K562 (cell line): Measurements from ENCODE around the gene COQ5. TPM values are rescaled to one million over a fixed set of nuclear protein-coding genes. Genes with fewer than 3 reads are reported as not detected.
"Not testable (repeated sequence)": the region's sequence is repeated elsewhere in the genome, so short reads cannot be mapped to it uniquely, and the experiment has no call there.

Experiments
- ATAC-seq: fragments of 200-7000 bp; cut with Tn5 transposase; 3 replicates; pipeline ENCODE4 v1.9.1; 2020; ENCODE audit warnings: moderate library complexity
- BruUV-seq: library from RNA; stranded (reverse); fragments of 400-500 nt; replicated peaks from 2 replicates; lab custom pipeline; 2021; lab: Mats Ljungman, UMichigan
- CTCF ChIA-PET: fragments of 300-600 bp; formaldehyde crosslinking; extraction: SDS; loops from one replicate; lab custom pipeline; 2021; ENCODE audit warnings: low intra/inter-chr PET ratio; lab: Yijun Ruan, JAX
- POLR2A ChIA-PET: fragments of 300-600, 350-650 bp; sonication (Branson Sonifier 250); formaldehyde crosslinking; extraction: SDS; loops from one replicate; lab custom pipeline; 2021; ENCODE audit warnings: antibody characterized with exemption, inconsistent platforms; lab: Yijun Ruan, JAX
- DNase-seq, 4 experiments: peaks; one replicate each; pipeline versions ENCODE4 v3.0.0 to v3.0.0-alpha.2; 2011 to 2018; ENCODE audit warnings: low spot score in 3 of 4, mixed read lengths in 3 of 4; ENCODE audit errors: extremely low read depth in 1 of 4
- FAIRE-seq: peaks from 2 replicates; lab custom pipeline; 2011; peaks lifted over from hg19 to GRCh38; lab: Jason Lieb, UNC
- H2AFZ ChIP-seq: 2 replicates; pipeline ENCODE4 v1.6.0; 2011; ENCODE audit warnings: low read depth, low read length, control low read depth, inconsistent platforms
- H3K27ac ChIP-seq: fragments of 200-600 bp; 3 replicates; pipeline ENCODE4 v1.8.0; 2011; ENCODE audit warnings: low read depth, mild to moderate bottlenecking, control low read depth, inconsistent platforms, low read length, moderate library complexity, mixed read lengths; ENCODE audit errors: extremely low read depth
- H3K27me3 ChIP-seq, 2 experiments: fragments of 300-600 bp in 1 of 2; 2 replicates in 1 of 2; 3 replicates in 1 of 2; pipeline versions ENCODE4 v1.6.0 to v1.8.0; 2011; ENCODE audit warnings: inconsistent platforms in 2 of 2, low read length in 2 of 2, mild to moderate bottlenecking in 1 of 2, mixed read lengths in 1 of 2, moderate library complexity in 1 of 2; ENCODE audit not compliant: control insufficient read depth in 2 of 2, insufficient read depth in 2 of 2
- H3K36me3 ChIP-seq: fragments of 300-600 bp; 3 replicates; pipeline ENCODE4 v1.8.0; 2011; ENCODE audit warnings: mild to moderate bottlenecking, low read length, inconsistent platforms; ENCODE audit not compliant: control insufficient read depth, insufficient read depth
- H3K4me1 ChIP-seq, 2 experiments: fragments of 200-600 bp in 1 of 2; replicated peaks in 1 of 2; 2 replicates in 1 of 2; 3 replicates in 1 of 2; pipeline versions ENCODE4 v1.5.1 to v1.8.0; 2011; ENCODE audit warnings: inconsistent platforms in 2 of 2, low read length in 2 of 2, mild to moderate bottlenecking in 1 of 2, mixed read lengths in 1 of 2, moderate library complexity in 1 of 2; ENCODE audit not compliant: control insufficient read depth in 2 of 2, insufficient read depth in 2 of 2
- H3K4me2 ChIP-seq: 2 replicates; pipeline ENCODE4 v1.6.1; 2011; ENCODE audit warnings: low read length, control low read depth, inconsistent platforms, mixed read lengths; ENCODE audit not compliant: insufficient read depth
- H3K4me3 ChIP-seq: fragments of 200-600 bp; sonication (generic), shearing (Covaris generic); 2 replicates; pipeline ENCODE4 v1.5.1; 2016; ENCODE audit warnings: control low read depth, inconsistent platforms
- H3K79me2 ChIP-seq: fragments of 200-600 bp; 3 replicates; pipeline ENCODE4 v1.8.0; 2011; ENCODE audit warnings: low read length, inconsistent platforms; ENCODE audit not compliant: control insufficient read depth, insufficient read depth
- H3K9ac ChIP-seq, 2 experiments: 2 replicates each; pipeline versions ENCODE4 v1.6.0 to v1.6.1; 2011; ENCODE audit warnings: low read depth in 2 of 2, low read length in 2 of 2, control low read depth in 1 of 2, inconsistent platforms in 1 of 2, mild to moderate bottlenecking in 1 of 2, mixed read lengths in 1 of 2; ENCODE audit not compliant: insufficient read depth in 1 of 2
- H3K9me1 ChIP-seq: one replicate; pipeline ENCODE4 v1.6.0; 2011; ENCODE audit warnings: inconsistent platforms, mild to moderate bottlenecking, low read length, moderate library complexity; ENCODE audit not compliant: control insufficient read depth, insufficient read depth
- H3K9me3 ChIP-seq: replicated peaks from 2 replicates; pipeline ENCODE4 v1.5.1; 2011; ENCODE audit warnings: low read depth, low read length, inconsistent platforms; ENCODE audit not compliant: control insufficient read depth, insufficient read depth
- H4K20me1 ChIP-seq: replicated peaks from 2 replicates; pipeline ENCODE4 v1.6.1; 2011; ENCODE audit warnings: low read length, inconsistent platforms, mixed read lengths; ENCODE audit not compliant: control insufficient read depth, insufficient read depth
- BRD4 ChIP-seq: fragments of 200-600 bp; sonication (generic); IDR thresholded peaks from 2 replicates; pipeline ENCODE4 v1.6.1; 2017; ENCODE audit warnings: inconsistent platforms
- HDAC6 ChIP-seq: IDR thresholded peaks from 2 replicates; pipeline ENCODE4 v1.6.1; 2012; ENCODE audit warnings: low read depth, mild to moderate bottlenecking, control low read depth, inconsistent platforms, low read length, moderate library complexity
- in situ Hi-C: fragments of 300-500 bp; cut with MboI; formaldehyde crosslinking; loops from 4 replicates; pipeline ENCODE4 v1.15.0; 2018; ENCODE audit warnings: inconsistent platforms, mixed read lengths
- intact Hi-C: fragments of 100-400 bp; cut with micrococcal nuclease; formaldehyde crosslinking; loops from 2 replicates; pipeline ENCODE4 v1.14.2; 2022
- polyA plus RNA-seq, 8 experiments: library from polyadenylated mRNA; depleted of rRNA in 4 of 8; stranded (reverse) in 5 of 8; unstranded in 3 of 8; fragments of >200 nt; fragmentation: Nextera tagmentation in 2 of 8; fragmentation: Illumina TruSeq in 1 of 8; extraction: Ambion mirVana in 2 of 8; extraction: Trizol in 1 of 8; gene quantifications; 2 replicates each; pipeline versions ENCODE4 v1.2.1 to v1.2.3, GENCODE V29; 2011 to 2014; ENCODE audit warnings: inconsistent platforms in 1 of 8, missing spikeins in 1 of 8
- total RNA-seq, 7 experiments: library from RNA; depleted of rRNA in 6 of 7; stranded (reverse); fragments of >200 nt in 6 of 7; fragmentation: Illumina TruSeq in 2 of 7; extraction: Trizol in 2 of 7; gene quantifications; 2 replicates each; pipeline versions ENCODE4 v1.2.1 to v1.2.3, GENCODE V29; 2011 to 2021; ENCODE audit warnings: low replicate concordance in 1 of 7

Gene COQ5
- total and polyA plus RNA-seq, 9 of the 15 experiments (the other 6 are each of a cell fraction or from before 2014, with no cell fraction given), result 19.2 to 59.7 (median 30.4) TPM

DNA sequence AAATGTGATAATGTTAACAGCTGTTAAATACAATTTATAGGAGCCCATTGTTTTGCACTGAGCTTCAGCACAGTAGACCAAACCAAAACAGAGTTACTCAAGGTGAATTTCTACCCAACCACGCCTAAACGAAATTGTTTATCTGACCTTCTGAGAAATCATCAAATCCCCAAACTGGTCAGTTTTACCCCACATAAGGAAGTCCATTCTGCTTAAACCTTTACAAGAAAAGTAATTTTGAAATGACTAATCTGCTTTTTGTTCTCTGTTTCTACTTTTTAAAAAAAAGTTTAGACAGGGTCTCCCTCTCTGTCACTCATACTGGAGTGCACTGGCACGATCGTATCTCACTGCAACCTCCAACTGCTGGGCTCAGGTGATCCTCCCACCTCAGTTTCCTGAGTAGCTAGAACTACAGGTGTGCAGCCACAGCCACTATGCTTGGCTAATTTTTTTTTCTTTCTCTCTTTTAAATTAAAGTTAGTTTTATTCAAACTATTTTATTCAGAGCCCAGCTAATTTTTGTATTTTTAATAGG is 3.8 kb upstream of the COQ5 start (continued):
- TF ChIP-seq HDAC6 (no peak), BRD4 (no peak)

DNA sequence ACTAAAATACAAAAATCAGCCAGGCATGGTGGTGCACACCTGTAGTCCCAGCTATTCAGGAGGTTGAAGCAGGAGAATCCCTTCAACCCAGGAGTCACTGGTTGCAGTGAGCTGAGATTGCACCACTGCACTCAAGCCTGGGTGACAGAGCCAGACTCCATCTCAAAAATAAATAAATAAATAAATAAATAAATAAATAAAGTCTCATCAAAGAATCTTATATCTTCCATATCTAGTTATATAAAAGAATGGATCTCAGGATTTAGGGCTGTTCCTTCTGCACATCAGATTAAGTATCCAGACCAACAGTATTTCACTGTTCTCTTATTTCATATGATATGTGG is 1.4 kb upstream of the COQ5 start:
- ATAC-seq, H2AFZ ChIP-seq, intact Hi-C loops, H3K9ac ChIP-seq, H3K27ac ChIP-seq, H3K36me3 ChIP-seq, H3K9me3 ChIP-seq, in situ Hi-C loops, CTCF ChIA-PET, H3K9me1 ChIP-seq, DNase-seq, H3K4me2 ChIP-seq, FAIRE-seq, H3K27me3 ChIP-seq, H4K20me1 ChIP-seq, BruUV-seq, H3K4me3 ChIP-seq: not testable (repeated sequence)
- H3K4me1 ChIP-seq, result peaks cover 9 to 11% of the 10 kb centered on the region in 2 experiments; a peak in 4 of 5 replicates
- H3K79me2 ChIP-seq, result peaks cover 23% of the 10 kb centered on the region
- POLR2A ChIA-PET, result interaction anchor here (0.9 to 2.0 kb wide), 2 partner anchors 58 to 168 kb away, joined by 3 to 8 read pairs; no protein-coding TSS in a partner anchor
